Measurements from ENCODE around the gene CD320. TPM values are rescaled to one million over a fixed set of nuclear protein-coding genes. Genes with fewer than 3 reads are reported as not detected.

The CD320 gene
- total and polyA plus RNA-seq, 10 of the 15 experiments (the other 5 are each of a cell fraction or from before 2014, with no cell fraction given) = 1.1 to 134 (median 46.5) TPM

GRCh38 chr19:8255426-8256125, 52.6 kb downstream of the CD320 start:
- Histone ChIP-seq H3K27me3 (replicated peaks in 1 of 2; ENCODE audit: control insufficient read depth in 2 of 2, insufficient read depth in 2 of 2, low read length in 1 of 2) (no peaks in the 10 kb centered on the region), H3K36me3 (ENCODE audit: control insufficient read depth in 2 of 2, insufficient read depth in 2 of 2, low read length in 1 of 2) (peaks cover 14 to 24% of the 10 kb centered on the region in 2 experiments; a peak in 3 of 4 replicates), H2AFZ (ENCODE audit: control insufficient read depth, low read depth, low read length) (no peak overlapping the region), H3K9ac (ENCODE audit: control insufficient read depth, insufficient read depth, low read length) (no peak overlapping the region), H3K27ac (ENCODE audit: control insufficient read depth, insufficient read depth) (no peak overlapping the region), H3K4me3 (no peak overlapping the region), H3K9me3 (replicated peaks; ENCODE audit: control insufficient read depth, insufficient read depth, low read length) (no peaks in the 10 kb centered on the region), H3K4me2 (ENCODE audit: control insufficient read depth, insufficient read depth) (no peak overlapping the region), H3K4me1 (ENCODE audit: control insufficient read depth, insufficient read depth, low read length) (no peaks in the 10 kb centered on the region), H4K20me1 (ENCODE audit: control insufficient read depth, insufficient read depth) (no peaks in the 10 kb centered on the region), H3K79me2 (ENCODE audit: control insufficient read depth, insufficient read depth, low read length) (no peaks in the 10 kb centered on the region)
- POLR2A ChIA-PET = no interaction called here
- no peak for ATAC-seq
- DNase-seq (ENCODE audit: low read depth, low spot score) = no peak
- FAIRE-seq = no peak
- RAD21 ChIA-PET (ENCODE audit: unreplicated experiment) = interaction anchor here (0.5 to 1.4 kb wide), 4 partner anchors 85 to 97 kb away, joined by 3 to 4 read pairs (median 4); no protein-coding TSS in a partner anchor
- CTCF ChIA-PET = interaction anchor here (1.5 kb wide), 1 partner anchor 97 kb away, joined by 4 read pairs; no protein-coding TSS in a partner anchor
- in situ Hi-C loops (cut with MboI) (loop anchor here (10.0 kb wide), 2 partner anchors 241 to 311 kb away; partner anchors contain the start of gene TIMM44), intact Hi-C loops (cut with micrococcal nuclease; ENCODE audit: unreplicated experiment) (no loop called here)
- TF ChIP-seq SP1 (IDR thresholded peaks at IDR 0.05; ENCODE audit: low read depth, low read length) (no peak), RAD51 (IDR thresholded peaks at IDR 0.05) (no peak), ZNF274 (IDR thresholded peaks at IDR 0.05; ENCODE audit: insufficient read depth, insufficient read length) (no peak), CBX3 (IDR thresholded peaks at IDR 0.05; ENCODE audit: borderline replicate concordance, low read depth) (no peak), ZNF592 (IDR thresholded peaks at IDR 0.05) (no peak), GATAD2B (conservative IDR thresholded peaks at IDR 0.05; ENCODE audit: low read depth) (no peak), ZNF622 (IDR thresholded peaks at IDR 0.05) (no peak), NFXL1 (IDR thresholded peaks at IDR 0.05; ENCODE audit: borderline replicate concordance) (no peak), SPI1 (IDR thresholded peaks at IDR 0.05; ENCODE audit: borderline replicate concordance, insufficient read depth, low read depth, low read length) (no peak), SMAD5 (IDR thresholded peaks at IDR 0.05; ENCODE audit: low read depth) (no peak), ELK1 (IDR thresholded peaks at IDR 0.05; ENCODE audit: low read depth, low read length) (no peak), RCOR1 (conservative IDR thresholded peaks at IDR 0.05; ENCODE audit: low read depth, low read length) (no peak), CBX5 (IDR thresholded peaks at IDR 0.05; ENCODE audit: low read depth) (no peak), RAD21 (IDR thresholded peaks at IDR 0.05; ENCODE audit: insufficient read depth, low read depth, low read length) (no peak)
- WGBS (ENCODE audit: insufficient coverage, insufficient replicate concordance, low lambda C conversion rate, missing lambda C conversion rate) = 85% methylated on average over 18 of the region's 18 CpGs
- no TSS peak for BruUV-seq (replicated peaks)
- SMC1A ChIA-PET (ENCODE audit: uncharacterized antibody, unreplicated experiment) = interaction anchor here (0.6 kb wide), 1 partner anchor 674 kb away, joined by 3 read pairs; no protein-coding TSS in a partner anchor
